ENCODE measurements around the gene FNDC3A. TPM values are rescaled to one million over a fixed set of nuclear protein-coding genes. Genes with fewer than 3 reads are reported as not detected.

Gene FNDC3A
- total and polyA plus RNA-seq, 2 experiments from 2014 or later, result 21.9 to 73.5 TPM

DNA sequence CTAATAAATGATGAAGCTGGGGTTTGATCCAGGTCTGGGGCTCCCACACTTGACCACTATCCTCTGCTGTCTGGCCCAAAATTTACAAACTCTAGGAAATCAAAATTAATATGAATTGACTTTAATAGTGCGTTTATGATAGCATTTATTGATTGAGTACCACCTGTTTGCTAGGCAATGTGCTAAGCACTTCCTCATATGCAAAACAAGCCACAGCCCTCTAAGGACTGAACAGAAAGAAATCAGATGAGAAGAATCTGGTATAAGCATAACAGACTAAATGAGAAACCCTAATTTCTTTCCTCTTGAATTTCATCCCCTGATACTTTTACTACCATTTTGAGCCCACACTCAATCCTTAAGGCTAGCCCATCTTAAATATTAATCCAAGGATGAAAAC lies 237.8 kb downstream of the FNDC3A start:
- Histone ChIP-seq H3K27ac (no peak overlapping the region), H2AFZ (no peak overlapping the region), H3K4me2 (no peak overlapping the region), H3K9me2 (replicated peaks; ENCODE audit: insufficient read depth) (no peaks in the 10 kb centered on the region), H3K36me3 (replicated peaks; ENCODE audit: insufficient read depth, low read depth) (no peaks in the 10 kb centered on the region), H3K4me3 (no peak overlapping the region), H3K79me2 (no peaks in the 10 kb centered on the region), H3K9me3 (ENCODE audit: low read depth) (no peaks in the 10 kb centered on the region), H4K20me1 (ENCODE audit: insufficient read depth, poor library complexity, severe bottlenecking) (no peaks in the 10 kb centered on the region), H3K4me1 (ENCODE audit: insufficient read depth) (no peaks in the 10 kb centered on the region), H3K27me3 (peaks cover 23% of the 10 kb centered on the region)
- TF ChIP-seq, protein P1, sequence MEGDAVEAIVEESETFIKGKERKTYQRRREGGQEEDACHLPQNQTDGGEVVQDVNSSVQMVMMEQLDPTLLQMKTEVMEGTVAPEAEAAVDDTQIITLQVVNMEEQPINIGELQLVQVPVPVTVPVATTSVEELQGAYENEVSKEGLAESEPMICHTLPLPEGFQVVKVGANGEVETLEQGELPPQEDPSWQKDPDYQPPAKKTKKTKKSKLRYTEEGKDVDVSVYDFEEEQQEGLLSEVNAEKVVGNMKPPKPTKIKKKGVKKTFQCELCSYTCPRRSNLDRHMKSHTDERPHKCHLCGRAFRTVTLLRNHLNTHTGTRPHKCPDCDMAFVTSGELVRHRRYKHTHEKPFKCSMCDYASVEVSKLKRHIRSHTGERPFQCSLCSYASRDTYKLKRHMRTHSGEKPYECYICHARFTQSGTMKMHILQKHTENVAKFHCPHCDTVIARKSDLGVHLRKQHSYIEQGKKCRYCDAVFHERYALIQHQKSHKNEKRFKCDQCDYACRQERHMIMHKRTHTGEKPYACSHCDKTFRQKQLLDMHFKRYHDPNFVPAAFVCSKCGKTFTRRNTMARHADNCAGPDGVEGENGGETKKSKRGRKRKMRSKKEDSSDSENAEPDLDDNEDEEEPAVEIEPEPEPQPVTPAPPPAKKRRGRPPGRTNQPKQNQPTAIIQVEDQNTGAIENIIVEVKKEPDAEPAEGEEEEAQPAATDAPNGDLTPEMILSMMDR (IDR thresholded peaks at IDR 0.05; ENCODE audit: poor library complexity), result no peak
- TF ChIP-seq EZH2phosphoT487 (IDR thresholded peaks at IDR 0.05; ENCODE audit: low read depth, severe bottlenecking, unreplicated experiment), result no peak
- no peak for TF ChIP-seq EZH2 (IDR thresholded peaks at IDR 0.05; ENCODE audit: borderline replicate concordance)
- WGBS (ENCODE audit: low lambda C conversion rate, missing lambda C conversion rate), result 96% methylated on average over 1 of the region's 1 CpG
- DNase-seq (ENCODE audit: low spot score), result no peak

DNA sequence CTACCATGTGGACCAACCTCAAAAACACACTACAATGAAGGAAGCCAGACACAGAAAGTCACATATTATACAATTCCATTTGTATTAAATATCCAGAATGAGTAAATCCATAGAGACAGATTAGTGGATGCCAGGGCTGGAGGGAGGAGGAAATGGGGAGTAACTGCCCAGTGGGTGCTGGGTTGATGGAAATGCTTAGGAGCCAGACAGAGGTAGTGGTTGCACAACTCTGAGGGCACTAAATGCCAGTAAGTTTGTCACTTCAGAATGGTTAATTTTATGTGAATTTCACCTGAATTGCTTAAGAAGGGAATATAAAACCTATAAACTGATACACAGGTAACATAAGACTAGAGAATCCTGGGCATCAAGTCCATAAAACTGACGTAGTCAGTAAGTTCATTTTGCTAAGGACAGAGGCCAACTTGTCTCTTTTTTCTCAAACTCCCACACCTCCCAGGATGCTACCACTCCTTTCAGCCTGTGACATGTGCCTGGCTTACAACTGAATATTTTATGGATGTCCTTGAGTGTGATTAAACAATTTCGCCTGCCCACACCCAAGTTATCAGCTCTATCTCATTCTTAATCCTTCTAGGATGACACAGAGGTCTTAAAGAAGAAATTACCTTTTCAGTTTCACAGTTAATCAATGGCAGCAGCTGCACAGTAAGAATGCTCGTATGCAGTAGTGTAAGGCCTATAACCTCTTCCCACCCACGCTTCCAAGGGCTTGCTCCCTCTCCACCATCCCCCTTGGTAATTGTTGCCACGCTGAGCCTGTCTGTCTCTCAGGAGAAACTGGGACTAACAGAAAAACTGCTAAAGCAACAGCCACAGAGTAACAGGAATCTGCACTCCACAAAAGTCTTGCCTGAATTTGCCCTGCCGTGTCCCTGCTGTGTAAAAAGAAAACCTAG lies 238.5 kb downstream of the FNDC3A start:
- no peaks in the 10 kb centered on the region for H3K9me2 ChIP-seq (replicated peaks; ENCODE audit: insufficient read depth)
- H4K20me1 ChIP-seq (ENCODE audit: insufficient read depth, poor library complexity, severe bottlenecking), result no peaks in the 10 kb centered on the region
- no peak overlapping the region for H3K4me2 ChIP-seq
- H3K9me3 ChIP-seq (ENCODE audit: low read depth), result no peaks in the 10 kb centered on the region
- peaks cover 30% of the 10 kb centered on the region for H3K27me3 ChIP-seq
- TF ChIP-seq, protein P1 (IDR thresholded peaks at IDR 0.05; ENCODE audit: poor library complexity), result no peak
- no peak for TF ChIP-seq EZH2 (IDR thresholded peaks at IDR 0.05; ENCODE audit: borderline replicate concordance)
- no peak for TF ChIP-seq EZH2phosphoT487 (IDR thresholded peaks at IDR 0.05; ENCODE audit: low read depth, severe bottlenecking, unreplicated experiment)
- no peak overlapping the region for H3K4me3 ChIP-seq
- WGBS (ENCODE audit: low lambda C conversion rate, missing lambda C conversion rate), result 57% methylated on average over 6 of the region's 6 CpGs
- no peak for DNase-seq (ENCODE audit: low spot score)
- H3K79me2 ChIP-seq, result no peaks in the 10 kb centered on the region
- H3K27ac ChIP-seq, result no peak overlapping the region
- H2AFZ ChIP-seq, result no peak overlapping the region
- H3K4me1 ChIP-seq (ENCODE audit: insufficient read depth), result no peaks in the 10 kb centered on the region
- H3K36me3 ChIP-seq (replicated peaks; ENCODE audit: insufficient read depth, low read depth), result no peaks in the 10 kb centered on the region

DNA sequence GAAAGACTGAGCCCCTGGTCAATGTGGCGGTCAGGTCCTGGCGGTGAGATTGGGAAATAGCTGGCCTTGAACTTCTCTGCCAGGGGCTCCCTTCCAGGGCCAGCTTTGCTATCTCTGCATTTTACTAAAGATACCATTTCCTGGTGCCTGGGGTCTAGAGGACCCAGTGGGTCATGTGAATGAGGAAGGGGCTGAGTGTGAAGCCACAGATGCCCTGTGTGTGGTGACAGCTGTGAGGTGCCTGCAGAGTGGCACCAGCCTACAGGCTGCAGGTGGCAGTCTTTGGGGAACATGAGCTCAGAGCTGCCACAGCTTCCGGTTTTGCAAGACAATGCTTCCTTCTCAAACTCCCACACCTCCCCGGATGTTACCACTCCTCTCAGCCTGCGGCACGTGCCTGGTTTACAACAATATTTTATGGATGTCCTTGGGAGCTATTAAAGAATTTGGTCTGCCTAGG lies 239.2 kb downstream of the FNDC3A start:
- Histone ChIP-seq H3K4me1 (ENCODE audit: insufficient read depth) (no peaks in the 10 kb centered on the region), H3K79me2 (no peaks in the 10 kb centered on the region), H3K27me3 (peaks cover 37% of the 10 kb centered on the region), H3K4me2 (no peak overlapping the region), H2AFZ (no peak overlapping the region), H3K27ac (no peak overlapping the region), H3K9me3 (ENCODE audit: low read depth) (no peaks in the 10 kb centered on the region), H3K4me3 (no peak overlapping the region), H4K20me1 (ENCODE audit: insufficient read depth, poor library complexity, severe bottlenecking) (no peaks in the 10 kb centered on the region), H3K9me2 (replicated peaks; ENCODE audit: insufficient read depth) (no peaks in the 10 kb centered on the region), H3K36me3 (replicated peaks; ENCODE audit: insufficient read depth, low read depth) (no peaks in the 10 kb centered on the region)
- TF ChIP-seq, protein P1 (IDR thresholded peaks at IDR 0.05; ENCODE audit: poor library complexity), result no peak
- TF ChIP-seq EZH2 (IDR thresholded peaks at IDR 0.05; ENCODE audit: borderline replicate concordance) (no peak), EZH2phosphoT487 (IDR thresholded peaks at IDR 0.05; ENCODE audit: low read depth, severe bottlenecking, unreplicated experiment) (no peak)
- no peak for DNase-seq (ENCODE audit: low spot score)
- 59% methylated on average over 6 of the region's 6 CpGs for WGBS (ENCODE audit: low lambda C conversion rate, missing lambda C conversion rate)

Measured in hepatocyte (in vitro differentiated cells).